Natural killer cell (primary cell): Measurements from ENCODE around the gene GJD4. TPM values are rescaled to one million over a fixed set of nuclear protein-coding genes. Genes with fewer than 3 reads are reported as not detected.

ENCODE experiments used
- ATAC-seq, 3 donors: fragments of 150-1000 bp in 2 of 3; fragments of 200-7000 bp in 1 of 3; cut with Tn5 transposase; 1 replicate in 1 of 3; 2 replicates in 2 of 3; pipeline ENCODE4 v1.10.0; 2021; ENCODE audit warnings: mild to moderate bottlenecking in 2 of 3, moderate library complexity in 2 of 3
- DNase-seq, 2 donors: peaks; one replicate each; pipeline versions ENCODE4 v3.0.0 to v3.0.0-alpha.2; 2013 to 2021; ENCODE audit warnings: mixed read lengths in 1 of 2
- H3K27ac ChIP-seq: one replicate; pipeline ENCODE4 v1.5.1; 2013; ENCODE audit warnings: mild to moderate bottlenecking, low read length
- H3K27me3 ChIP-seq: one replicate; pipeline ENCODE4 v1.6.1; 2013; ENCODE audit warnings: low read length; ENCODE audit not compliant: control insufficient read depth, insufficient read depth
- H3K36me3 ChIP-seq: one replicate; pipeline ENCODE4 v1.6.1; 2013; ENCODE audit warnings: low read length; ENCODE audit not compliant: control insufficient read depth, insufficient read depth
- H3K4me1 ChIP-seq: one replicate; pipeline ENCODE4 v1.6.1; 2013; ENCODE audit warnings: low read length; ENCODE audit not compliant: control insufficient read depth, insufficient read depth
- H3K4me3 ChIP-seq: one replicate; pipeline ENCODE4 v1.5.1; 2013; ENCODE audit warnings: low read length
- H3K9me3 ChIP-seq: one replicate; pipeline ENCODE4 v1.6.1; 2013; ENCODE audit warnings: low read length; ENCODE audit not compliant: control insufficient read depth, insufficient read depth
- H3K27ac Mint-ChIP-seq, 2 donors: one replicate each; pipeline ENCODE4 v1.8.0; 2022; ENCODE audit warnings: mild to moderate bottlenecking in 2 of 2, mixed read lengths in 2 of 2, moderate library complexity in 1 of 2
- H3K27me3 Mint-ChIP-seq, 2 donors: one replicate each; pipeline ENCODE4 v1.8.0; 2022; ENCODE audit warnings: low read depth in 2 of 2, mixed read lengths in 2 of 2
- H3K36me3 Mint-ChIP-seq: one replicate; pipeline ENCODE4 v1.8.0; 2022; ENCODE audit warnings: mixed read lengths
- H3K4me1 Mint-ChIP-seq, 2 donors: one replicate each; pipeline ENCODE4 v1.8.0; 2022; ENCODE audit warnings: mixed read lengths in 2 of 2
- H3K4me3 Mint-ChIP-seq: one replicate; pipeline ENCODE4 v1.8.0; 2022; ENCODE audit warnings: mild to moderate bottlenecking, moderate library complexity, mixed read lengths
- H3K9me3 Mint-ChIP-seq, 2 donors: one replicate each; pipeline ENCODE4 v1.8.0; 2022; ENCODE audit warnings: mixed read lengths in 2 of 2
- CTCF ChIP-seq: fragments of 200-600 bp; IDR thresholded peaks from one replicate; pipeline ENCODE4 v1.8.0; 2022; ENCODE audit warnings: antibody characterized with exemption
- WGBS: methylation state at CpG from one replicate; pipeline ENCODE4 v1.1.7; 2013; ENCODE audit warnings: missing lambda C conversion rate; ENCODE audit not compliant: insufficient coverage; 5-methylcytosine and 5-hydroxymethylcytosine counted together
- intact Hi-C: fragments of 100-400 bp; cut with micrococcal nuclease; formaldehyde crosslinking; loops from one replicate; pipeline ENCODE4 v1.14.2; 2022
- total RNA-seq, 4 donors: library from RNA; stranded (reverse); fragments of 120-200 nt in 1 of 4; gene quantifications; one replicate each; pipeline versions ENCODE4 v1.2.3 to v1.2.4, GENCODE V29; 2013 to 2022

The GJD4 gene
- total RNA-seq, 3 donors from 2014 or later (not counting 1 experiment from before 2014, with no cell fraction given) = not detected

GRCh38 chr10:35559416-35559815 is 45.7 kb upstream of the GJD4 start:
- DNase-seq = no peak
- 96% methylated on average over 5 of the region's 5 CpGs for WGBS
- Mint-ChIP-seq H3K4me1 (peaks cover 5 to 21% of the 10 kb centered on the region in 2 donors), H3K27ac (peak overlapping the region in 1 of 2 donors; percentile 9), H3K36me3 (no peaks in the 10 kb centered on the region), H3K27me3 (no peaks in the 10 kb centered on the region), H3K4me3 (no peak overlapping the region), H3K9me3 (no peaks in the 10 kb centered on the region)
- H3K27ac ChIP-seq = no peak overlapping the region
- peaks cover 2% of the 10 kb centered on the region for H3K36me3 ChIP-seq
- no peak for TF ChIP-seq CTCF
- no peaks in the 10 kb centered on the region for H3K27me3 ChIP-seq
- peaks cover 4% of the 10 kb centered on the region for H3K4me1 ChIP-seq
- intact Hi-C loops = no loop called here
- no peak for ATAC-seq
- no peaks in the 10 kb centered on the region for H3K9me3 ChIP-seq
- H3K4me3 ChIP-seq = no peak overlapping the region

- Mint-ChIP-seq H3K4me1 (peaks cover 5 to 29% of the 10 kb centered on the region in 2 donors), H3K4me3 (no peak overlapping the region), H3K27me3 (no peaks in the 10 kb centered on the region), H3K36me3 (no peaks in the 10 kb centered on the region), H3K27ac (no peak overlapping the region), H3K9me3 (no peaks in the 10 kb centered on the region)
- Histone ChIP-seq H3K27ac (no peak overlapping the region), H3K4me1 (peaks cover 8% of the 10 kb centered on the region), H3K36me3 (peaks cover 4% of the 10 kb centered on the region), H3K9me3 (no peaks in the 10 kb centered on the region), H3K4me3 (no peak overlapping the region), H3K27me3 (no peaks in the 10 kb centered on the region)
- DNase-seq = no peak
- TF ChIP-seq CTCF = no peak
- WGBS = 96% methylated on average over 5 of the region's 5 CpGs
- ATAC-seq = no peak
- intact Hi-C loops = loop anchor here (2.0 kb wide), 1 partner anchor 441 kb away; no protein-coding TSS in a partner anchor
Observed at GRCh38 chr10:35561715-35562114, 43.4 kb upstream of the GJD4 start.

- no peaks in the 10 kb centered on the region for H3K9me3 ChIP-seq
- H3K27ac ChIP-seq = no peak overlapping the region
- no peak overlapping the region for H3K27ac Mint-ChIP-seq
- no peaks in the 10 kb centered on the region for H3K27me3 Mint-ChIP-seq
- TF ChIP-seq CTCF = no peak
- DNase-seq (no peak), ATAC-seq (no peak)
- WGBS = 97% methylated on average over 1 of the region's 1 CpG
- peaks cover 11% of the 10 kb centered on the region for H3K36me3 ChIP-seq
- H3K36me3 Mint-ChIP-seq = no peaks in the 10 kb centered on the region
- H3K9me3 Mint-ChIP-seq = no peaks in the 10 kb centered on the region
- intact Hi-C loops = loop anchor here (2.0 kb wide), 1 partner anchor 442 kb away; no protein-coding TSS in a partner anchor
- H3K27me3 ChIP-seq = no peaks in the 10 kb centered on the region
- H3K4me3 ChIP-seq = no peak overlapping the region
- no peak overlapping the region for H3K4me3 Mint-ChIP-seq
- peaks cover 5 to 29% of the 10 kb centered on the region in 2 donors for H3K4me1 Mint-ChIP-seq
- peaks cover 8% of the 10 kb centered on the region for H3K4me1 ChIP-seq
Observed at GRCh38 chr10:35562427-35562826, 42.7 kb upstream of the GJD4 start.

- WGBS = 54% methylated on average over 13 of the region's 13 CpGs
- peak; percentile 95 for TF ChIP-seq CTCF
- Histone ChIP-seq H3K4me1 (peaks cover 8% of the 10 kb centered on the region), H3K27me3 (no peaks in the 10 kb centered on the region), H3K4me3 (no peak overlapping the region), H3K36me3 (peaks cover 18% of the 10 kb centered on the region), H3K27ac (no peak overlapping the region), H3K9me3 (no peaks in the 10 kb centered on the region)
- DNase-seq = peak; percentile 23 to 72
- no peak overlapping the region for H3K27ac Mint-ChIP-seq
- ATAC-seq = peak; percentile 61 to 78 (median 67)
- no peaks in the 10 kb centered on the region for H3K9me3 Mint-ChIP-seq
- no peaks in the 10 kb centered on the region for H3K27me3 Mint-ChIP-seq
- peaks cover 5 to 22% of the 10 kb centered on the region in 2 donors for H3K4me1 Mint-ChIP-seq
- H3K4me3 Mint-ChIP-seq = no peak overlapping the region
- intact Hi-C loops = loop anchor here (2.0 kb wide), 1 partner anchor 443 kb away; no protein-coding TSS in a partner anchor
- no peaks in the 10 kb centered on the region for H3K36me3 Mint-ChIP-seq
Observed at GRCh38 chr10:35563261-35563891, 41.8 kb upstream of the GJD4 start.
